GM19239 (cell line): Measurements from ENCODE around the gene ZNF559.

Source experiments
- DNase-seq: peaks from one replicate; pipeline ENCODE4 v3.0.0; 2011; ENCODE audit warnings: low spot score; ENCODE audit not compliant: insufficient read length
- FAIRE-seq: peaks from 2 replicates; lab custom pipeline; 2011; peaks lifted over from hg19 to GRCh38; lab: Jason Lieb, UNC

Gene ZNF559

GRCh38 chr19:9352505-9352904, 28.5 kb downstream of the ZNF559 start:
- no peak for FAIRE-seq
- no peak for DNase-seq

GRCh38 chr19:9353011-9353410, 29.0 kb downstream of the ZNF559 start:
- no peak for FAIRE-seq
- DNase-seq, result no peak

GRCh38 chr19:9354651-9355050, 30.7 kb downstream of the ZNF559 start:
- FAIRE-seq, result no peak

GRCh38 chr19:9362905-9363304, 38.9 kb downstream of the ZNF559 start, which contains the start of gene ZNF177:
ZNF177 (plus strand) TSS chr19:9363013; CDS start chr19:9378312, 15,299 bp downstream.
- DNase-seq (no peak), FAIRE-seq (no peak)

More at GRCh38 chr19:9354651-9355050, 30.7 kb downstream of the ZNF559 start:
- DNase-seq, result no peak

GRCh38 chr19:9370738-9371619, 47.0 kb downstream of the ZNF559 start:
- DNase-seq (no peak), FAIRE-seq (no peak)

GRCh38 chr19:9381361-9381785, 57.4 kb downstream of the ZNF559 start:
- no peak for FAIRE-seq
- no peak for DNase-seq
